Suppressor macrophage treated with lipopolysaccharide for 1 hour (primary cell): ENCODE measurements around the gene RASAL2.
A peak's percentile ranks its signal among the peaks of the same experiment; 100 is the strongest.

Experiments used
- DNase-seq, 3 donors: peaks; one replicate each; pipeline ENCODE4 v3.0.0-alpha.2; 2020 to 2022

Gene RASAL2

GRCh38 chr1:178093951-178094738 is at the start of gene RASAL2:
Gene RASAL2 (plus strand): TSS chr1:178094104. CDS start chr1:178094493, 389 bp downstream.
- peak; percentile 69 to 85 (median 69) for DNase-seq

- DNase-seq, result no peak
Measured at GRCh38 chr1:178046591-178047270, 47.2 kb upstream of the RASAL2 start.

GRCh38 chr1:178047403-178048093 is 46.4 kb upstream of the RASAL2 start:
- DNase-seq, result no peak

GRCh38 chr1:178048426-178048825 is 45.5 kb upstream of the RASAL2 start:
- DNase-seq, result no peak

GRCh38 chr1:178048883-178049282 is 45.0 kb upstream of the RASAL2 start:
- no peak for DNase-seq

- DNase-seq, result no peak
Measured at GRCh38 chr1:178050084-178050483, 43.8 kb upstream of the RASAL2 start.

- peak in 1 of 3 donors; percentile 11 for DNase-seq
Measured at GRCh38 chr1:178051071-178051470, 42.8 kb upstream of the RASAL2 start.

GRCh38 chr1:178052650-178053461 is 41.0 kb upstream of the RASAL2 start:
- DNase-seq, result peak in 1 of 3 donors; percentile 18

- peak; percentile 76 to 83 (median 78) for DNase-seq
Measured at GRCh38 chr1:178055093-178055492, 38.8 kb upstream of the RASAL2 start.

GRCh38 chr1:178055779-178056471 is 38.0 kb upstream of the RASAL2 start:
- DNase-seq, result peak; percentile 72 to 84 (median 82)

- peak; percentile 29 to 45 (median 33) for DNase-seq
Measured at GRCh38 chr1:178057141-178057765, 36.7 kb upstream of the RASAL2 start.

GRCh38 chr1:178057912-178058534 is 35.9 kb upstream of the RASAL2 start:
- peak in 1 of 3 donors; percentile 14 for DNase-seq

- peak in 2 of 3 donors; percentile 12 to 20 for DNase-seq
Measured at GRCh38 chr1:178060789-178061556, 32.9 kb upstream of the RASAL2 start.

- no peak for DNase-seq
Measured at GRCh38 chr1:178061620-178062019, 32.3 kb upstream of the RASAL2 start.

- DNase-seq, result no peak
Measured at GRCh38 chr1:178064191-178064821, 29.6 kb upstream of the RASAL2 start.

GRCh38 chr1:178065250-178065649 is 28.7 kb upstream of the RASAL2 start:
- no peak for DNase-seq

GRCh38 chr1:178066296-178066907 is 27.5 kb upstream of the RASAL2 start:
- DNase-seq, result peak in 1 of 3 donors; percentile 4

GRCh38 chr1:178066908-178067614 is 26.8 kb upstream of the RASAL2 start:
- DNase-seq, result peak; percentile 88 to 91 (median 90)
